GM12878 (cell line): ENCODE measurements around the gene COL21A1. TPM values are rescaled to one million over a fixed set of nuclear protein-coding genes. Genes with fewer than 3 reads are reported as not detected.

Source experiments
- ATAC-seq: fragments of 200-7000 bp; cut with Tn5 transposase; 3 replicates; pipeline ENCODE4 v1.9.1; 2020; ENCODE audit warnings: mild to moderate bottlenecking, moderate library complexity
- BruUV-seq: library from RNA; stranded (reverse); fragments of 400-500 nt; replicated peaks from 2 replicates; lab custom pipeline; 2021; lab: Mats Ljungman, UMichigan
- CTCF ChIA-PET: fragments of 300-600 bp; sonication (Branson Sonifier 250); formaldehyde crosslinking; extraction: SDS; loops from one replicate; lab custom pipeline; 2021; ENCODE audit warnings: inconsistent platforms; lab: Yijun Ruan, JAX
- POLR2A ChIA-PET: fragments of 350-600 bp; formaldehyde crosslinking; extraction: SDS; loops from one replicate; lab custom pipeline; 2021; ENCODE audit warnings: inconsistent platforms; lab: Charles Lee
- RAD21 ChIA-PET: fragments of 300-600 bp; sonication (Branson Sonifier 250); formaldehyde crosslinking; loops from one replicate; lab custom pipeline; 2023; ENCODE audit warnings: antibody characterized with exemption; ENCODE audit not compliant: unreplicated experiment; lab: Charles Lee
- SMC1A ChIA-PET: fragments of 300-600 bp; sonication (Branson Sonifier 250); formaldehyde crosslinking; loops from one replicate; lab custom pipeline; 2023; ENCODE audit not compliant: unreplicated experiment, uncharacterized antibody; lab: Charles Lee
- DNase-seq: peaks from one replicate; pipeline ENCODE4 v3.0.0-alpha.2; 2011; ENCODE audit warnings: low read depth, low spot score
- FAIRE-seq: peaks from 3 replicates; lab custom pipeline; 2011; peaks lifted over from hg19 to GRCh38; lab: Jason Lieb, UNC
- H2AFZ ChIP-seq: 2 replicates; pipeline ENCODE4 v1.6.0; 2011; ENCODE audit warnings: low read depth, low read length, control low read depth; ENCODE audit not compliant: control insufficient read depth
- H3K27ac ChIP-seq: 2 replicates; pipeline ENCODE4 v1.5.1; 2011; ENCODE audit warnings: control low read depth; ENCODE audit not compliant: control insufficient read depth, insufficient read depth
- H3K27me3 ChIP-seq, 2 experiments: replicated peaks in 1 of 2; 2 replicates each; pipeline versions ENCODE4 v1.6.0 to v1.6.1; 2011; ENCODE audit warnings: low read length in 1 of 2; ENCODE audit not compliant: control insufficient read depth in 2 of 2, insufficient read depth in 2 of 2
- H3K36me3 ChIP-seq, 2 experiments: 2 replicates each; pipeline ENCODE4 v1.5.1; 2011; ENCODE audit warnings: low read length in 1 of 2; ENCODE audit not compliant: control insufficient read depth in 2 of 2, insufficient read depth in 2 of 2
- H3K4me1 ChIP-seq: 2 replicates; pipeline ENCODE4 v1.6.1; 2011; ENCODE audit warnings: mild to moderate bottlenecking, low read length, moderate library complexity, mixed read lengths; ENCODE audit not compliant: control insufficient read depth, insufficient read depth
- H3K4me2 ChIP-seq: 2 replicates; pipeline ENCODE4 v1.6.0; 2011; ENCODE audit warnings: control low read depth; ENCODE audit not compliant: control insufficient read depth, insufficient read depth
- H3K4me3 ChIP-seq: fragments of 200-600 bp; sonication (generic); 2 replicates; pipeline ENCODE4 v1.5.1; 2016
- H3K79me2 ChIP-seq: 2 replicates; pipeline ENCODE4 v1.6.0; 2011; ENCODE audit warnings: low read length; ENCODE audit not compliant: control insufficient read depth, insufficient read depth
- H3K9ac ChIP-seq: 2 replicates; pipeline ENCODE4 v1.8.0; 2011; ENCODE audit warnings: low read length, control low read depth, mixed read lengths; ENCODE audit not compliant: control insufficient read depth, insufficient read depth
- H3K9me3 ChIP-seq: replicated peaks from 3 replicates; pipeline ENCODE4 v1.5.1; 2011; ENCODE audit warnings: mild to moderate bottlenecking, low read length; ENCODE audit not compliant: control insufficient read depth, insufficient read depth
- H4K20me1 ChIP-seq: 2 replicates; pipeline ENCODE4 v1.6.0; 2011; ENCODE audit not compliant: control insufficient read depth, insufficient read depth
- ATF3 ChIP-seq: IDR thresholded peaks from 2 replicates; pipeline ENCODE4 v1.6.1; 2011; ENCODE audit warnings: low read depth, mild to moderate bottlenecking, low read length, moderate library complexity, borderline replicate concordance; ENCODE audit errors: extremely low read depth
- BMI1 ChIP-seq: fragments of 450-650 bp; IDR thresholded peaks from 2 replicates; pipeline ENCODE4 v1.6.1; 2016; ENCODE audit warnings: mild to moderate bottlenecking, moderate library complexity, borderline replicate concordance
- CHD4 ChIP-seq: fragments of 200-600 bp; sonication (generic); IDR thresholded peaks from 2 replicates; pipeline ENCODE4 v1.6.1; 2016; ENCODE audit warnings: mild to moderate bottlenecking
- E2F8 ChIP-seq: fragments of 450-650 bp; IDR thresholded peaks from 2 replicates; pipeline ENCODE4 v1.6.1; 2018; ENCODE audit warnings: mild to moderate bottlenecking, low read depth, moderate library complexity; ENCODE audit not compliant: partially characterized antibody
- EGR1 ChIP-seq, 2 experiments: IDR thresholded peaks; 1 replicate in 1 of 2; 2 replicates in 1 of 2; pipeline ENCODE4 v1.6.1; 2011 to 2012; ENCODE audit warnings: low read depth in 2 of 2, low read length in 2 of 2, borderline replicate concordance in 1 of 2, mild to moderate bottlenecking in 1 of 2, moderate library complexity in 1 of 2
- FOXK2 ChIP-seq: fragments of 450-650 bp; IDR thresholded peaks from 2 replicates; pipeline ENCODE4 v1.6.1; 2017; ENCODE audit warnings: mild to moderate bottlenecking, moderate library complexity
- GATAD2B ChIP-seq: fragments of 450-650 bp; conservative IDR thresholded peaks from 2 replicates; pipeline ENCODE4 v1.6.1; 2017; ENCODE audit warnings: low read depth, mild to moderate bottlenecking, moderate library complexity
- HSF1 ChIP-seq: fragments of 150-350 bp; IDR thresholded peaks from 2 replicates; pipeline ENCODE4 v1.6.1; 2014; ENCODE audit warnings: mild to moderate bottlenecking, low read depth, low read length
- MEF2A ChIP-seq: IDR thresholded peaks from 2 replicates; pipeline ENCODE4 v1.6.1; 2011; ENCODE audit warnings: low read depth, mild to moderate bottlenecking, low read length, moderate library complexity; ENCODE audit not compliant: insufficient read depth
- MYB ChIP-seq: fragments of 150-350 bp; IDR thresholded peaks from 2 replicates; pipeline ENCODE4 v1.6.1; 2014; ENCODE audit warnings: mild to moderate bottlenecking, low read depth, low read length, borderline replicate concordance
- NFIC ChIP-seq: IDR thresholded peaks from 2 replicates; pipeline ENCODE4 v1.6.1; 2012; ENCODE audit warnings: low read depth, mild to moderate bottlenecking, inconsistent platforms, low read length, moderate library complexity
- NR2C2 ChIP-seq: IDR thresholded peaks from 2 replicates; pipeline ENCODE4 v1.6.1; 2011; ENCODE audit warnings: borderline replicate concordance, low read depth; ENCODE audit not compliant: control insufficient read depth, insufficient read length
- POLR2AphosphoS2 ChIP-seq: IDR thresholded peaks from 2 replicates; pipeline ENCODE4 v1.6.1; 2011; ENCODE audit warnings: low read depth, mild to moderate bottlenecking, low read length, improper control_type of control experiment, moderate library complexity
- RCOR1 ChIP-seq: conservative IDR thresholded peaks from 2 replicates; pipeline ENCODE4 v1.6.1; 2012; ENCODE audit warnings: low read depth, low read length, improper control_type of control experiment
- SMARCA5 ChIP-seq: fragments of 450-650 bp; IDR thresholded peaks from 2 replicates; pipeline ENCODE4 v1.6.1; 2017; ENCODE audit warnings: mild to moderate bottlenecking
- SUPT20H ChIP-seq: IDR thresholded peaks from 2 replicates; pipeline ENCODE4 v1.6.1; 2011; ENCODE audit warnings: low read depth, mild to moderate bottlenecking, low read length, moderate library complexity, borderline replicate concordance; ENCODE audit not compliant: control insufficient read depth
- TCF7 ChIP-seq: IDR thresholded peaks from 2 replicates; pipeline ENCODE4 v1.6.1; 2014; ENCODE audit warnings: antibody characterized with exemption, borderline replicate concordance
- ZBTB4 ChIP-seq: fragments of 450-650 bp; formaldehyde crosslinking; IDR thresholded peaks from 2 replicates; pipeline ENCODE4 v1.4.0; 2022; ENCODE audit warnings: mild to moderate bottlenecking, moderate library complexity
- in situ Hi-C: fragments of 300-500 bp; cut with MboI; formaldehyde crosslinking; loops from 9 replicates; pipeline ENCODE4 v1.14.3; 2018; ENCODE audit warnings: mixed read lengths
- intact Hi-C: fragments of 100-400 bp; cut with micrococcal nuclease; formaldehyde crosslinking; loops from one replicate; pipeline ENCODE4 v1.14.2; 2022; ENCODE audit not compliant: unreplicated experiment
- polyA plus RNA-seq, 11 experiments: library from polyadenylated mRNA; depleted of rRNA in 4 of 11; unstranded in 6 of 11; stranded (reverse) in 5 of 11; fragments of >200 nt; fragmentation: Nextera tagmentation in 4 of 11; fragmentation: Illumina TruSeq in 1 of 11; extraction: Ambion mirVana in 4 of 11; extraction: Trizol in 1 of 11; gene quantifications; 1 replicate in 1 of 11; 2 replicates in 10 of 11; pipeline versions ENCODE4 v1.2.1 to v1.2.3, GENCODE V29; 2011 to 2016; ENCODE audit warnings: inconsistent platforms in 2 of 11, missing spikeins in 2 of 11, low read depth in 1 of 11
- total RNA-seq, 4 experiments: library from RNA; depleted of rRNA in 3 of 4; stranded (reverse); fragments of >200 nt in 3 of 4; fragmentation: Illumina TruSeq in 1 of 4; extraction: Trizol in 1 of 4; gene quantifications; 2 replicates each; pipeline versions ENCODE4 v1.2.1 to v1.2.3, GENCODE V29; 2013 to 2021

The COL21A1 gene
- total and polyA plus RNA-seq, 10 of the 15 experiments (the other 5 are each of a cell fraction or from before 2014, with no cell fraction given) = 0.10 TPM; not detected in 9

- no peaks in the 10 kb centered on the region for H3K4me1 ChIP-seq
- TF ChIP-seq TCF7 = no peak
- no peak for TF ChIP-seq NR2C2
- no peak for TF ChIP-seq MEF2A
- no peak for TF ChIP-seq CHD4
- no peak for TF ChIP-seq ZBTB4
- no peak for TF ChIP-seq FOXK2
- no peak for TF ChIP-seq E2F8
- TF ChIP-seq NFIC = no peak
- no peak for TF ChIP-seq SUPT20H
- no peak for TF ChIP-seq EGR1 (IDR thresholded peaks at IDR 0.05; ENCODE audit: borderline replicate concordance in 1 of 2, low read depth in 2 of 2, low read length in 2 of 2)
- no peak for TF ChIP-seq RCOR1
- TF ChIP-seq MYB = no peak
- no peak for TF ChIP-seq GATAD2B
- no peak for TF ChIP-seq POLR2AphosphoS2
- TF ChIP-seq SMARCA5 = no peak
- no peak for TF ChIP-seq ATF3
- no peak for TF ChIP-seq BMI1
- no peak for TF ChIP-seq HSF1
- intact Hi-C loops = no loop called here
- ChIA-PET SMC1A (no interaction called here), POLR2A (no interaction called here), CTCF (interaction anchor here (1.1 kb wide), 1 partner anchor 10 kb away, joined by 3 read pairs; no protein-coding TSS in a partner anchor), RAD21 (no interaction called here)
- H3K27me3 ChIP-seq = no peaks in the 10 kb centered on the region
- no TSS peak for BruUV-seq
- FAIRE-seq = no peak
- H3K36me3 ChIP-seq = no peaks in the 10 kb centered on the region
- H3K79me2 ChIP-seq = no peaks in the 10 kb centered on the region
- no peak for ATAC-seq
- DNase-seq = no peak
- no peak overlapping the region for H3K27ac ChIP-seq
- no peak overlapping the region for H2AFZ ChIP-seq
- no peak overlapping the region for H3K4me2 ChIP-seq
- no peak overlapping the region for H3K4me3 ChIP-seq
- no peaks in the 10 kb centered on the region for H4K20me1 ChIP-seq
- in situ Hi-C loops = no loop called here
- no peaks in the 10 kb centered on the region for H3K9me3 ChIP-seq
- H3K9ac ChIP-seq = no peak overlapping the region
These were observed 59.7 kb downstream of the COL21A1 start for GRCh38 chr6:56187686-56188085.
